Natural killer cell treated with Interleukin-12 subunit alpha and Interleukin-12 subunit beta and Interleukin-15 and Interleukin-18, amount 100 ng/mL, for 72 hours (primary cell): ENCODE results near the gene LRRC4C. TPM values are rescaled to one million over a fixed set of nuclear protein-coding genes. Genes with fewer than 3 reads are reported as not detected.
"Not testable (repeated sequence)": the region's sequence is repeated elsewhere in the genome, so short reads cannot be mapped to it uniquely, and the experiment has no call there.

Source experiments
- ATAC-seq, 2 donors: fragments of 150-1000 bp; cut with Tn5 transposase in 1 of 2; sonication (Bioruptor Pico), chemical (Tn5 transposase) in 1 of 2; 2 replicates each; pipeline ENCODE4 v1.10.0; 2021
- DNase-seq: peaks from one replicate; pipeline ENCODE4 v3.0.0; 2022; ENCODE audit warnings: low spot score
- H3K27ac Mint-ChIP-seq, 2 donors: 1 replicate in 1 of 2; 2 replicates in 1 of 2; pipeline ENCODE4 v1.8.0; 2022; ENCODE audit warnings: mixed read lengths in 2 of 2, mild to moderate bottlenecking in 1 of 2, moderate library complexity in 1 of 2
- H3K27me3 Mint-ChIP-seq, 2 donors: 1 replicate in 1 of 2; 2 replicates in 1 of 2; pipeline ENCODE4 v1.8.0; 2022; ENCODE audit warnings: mixed read lengths in 2 of 2
- H3K36me3 Mint-ChIP-seq: one replicate; pipeline ENCODE4 v1.8.0; 2022; ENCODE audit warnings: mixed read lengths
- H3K4me1 Mint-ChIP-seq, 2 donors: 1 replicate in 1 of 2; 2 replicates in 1 of 2; pipeline ENCODE4 v1.8.0; 2022; ENCODE audit warnings: low read depth in 2 of 2, mixed read lengths in 2 of 2, mild to moderate bottlenecking in 1 of 2
- H3K4me3 Mint-ChIP-seq: one replicate; pipeline ENCODE4 v1.8.0; 2022; ENCODE audit warnings: mixed read lengths
- H3K9me3 Mint-ChIP-seq: 2 replicates; pipeline ENCODE4 v1.8.0; 2022; ENCODE audit warnings: mixed read lengths
- total RNA-seq, 2 donors: library from RNA; stranded (reverse); gene quantifications; one replicate each; pipeline ENCODE4 v1.2.3, GENCODE V29; 2022

LRRC4C gene
- total RNA-seq, 2 donors from 2014 or later: not detected

- no peak overlapping the region for H3K4me3 Mint-ChIP-seq
- no peaks in the 10 kb centered on the region for H3K4me1 Mint-ChIP-seq
- H3K27ac Mint-ChIP-seq: no peak overlapping the region
- no peak for ATAC-seq
- no peak for DNase-seq
- H3K9me3 Mint-ChIP-seq: peaks cover 34% of the 10 kb centered on the region
- H3K27me3 Mint-ChIP-seq: no peaks in the 10 kb centered on the region
- peaks cover 8% of the 10 kb centered on the region for H3K36me3 Mint-ChIP-seq
Measured at GRCh38 chr11:41058138-41058537, 401.3 kb downstream of the LRRC4C start.

DNA sequence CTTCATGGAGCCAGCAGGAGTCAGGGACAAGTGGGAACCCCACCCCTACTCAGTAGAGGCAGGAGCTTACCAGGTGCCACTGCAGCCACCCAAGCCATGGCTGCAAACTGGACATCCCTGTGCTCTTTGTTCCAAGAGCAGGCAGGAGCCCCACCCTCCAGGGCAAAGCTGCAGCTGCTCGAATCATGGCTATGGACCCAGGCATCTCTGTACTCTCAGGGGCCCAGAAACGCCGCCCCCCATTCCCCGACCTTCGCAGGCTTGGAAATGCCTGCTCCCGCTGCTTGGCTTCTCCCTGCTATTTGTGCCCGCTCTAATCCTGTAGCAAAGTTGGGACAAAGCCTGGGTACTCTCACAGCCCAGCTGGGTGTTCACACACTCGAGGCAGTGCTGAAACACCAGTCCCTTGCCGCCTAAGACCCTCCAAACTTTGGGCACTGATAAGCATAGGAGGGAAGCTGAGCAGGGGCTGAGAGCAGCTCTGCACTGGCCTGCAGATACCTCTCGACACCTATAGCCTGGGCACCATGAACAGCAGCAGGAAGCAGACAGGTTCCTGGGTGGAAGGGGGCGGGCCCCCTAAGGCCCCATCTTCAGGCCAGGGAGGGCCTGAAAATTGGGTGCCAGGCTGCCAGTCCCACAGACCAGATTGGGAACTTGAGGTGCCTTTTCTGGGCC, 402.4 kb downstream of the LRRC4C start:
- no peak for ATAC-seq
- no peak overlapping the region for H3K27ac Mint-ChIP-seq
- no peaks in the 10 kb centered on the region for H3K27me3 Mint-ChIP-seq
- H3K4me1 Mint-ChIP-seq: no peaks in the 10 kb centered on the region
- H3K36me3 Mint-ChIP-seq: peaks cover 4% of the 10 kb centered on the region
- H3K9me3 Mint-ChIP-seq: peaks cover 33% of the 10 kb centered on the region
- no peak overlapping the region for H3K4me3 Mint-ChIP-seq
- DNase-seq: no peak

DNA sequence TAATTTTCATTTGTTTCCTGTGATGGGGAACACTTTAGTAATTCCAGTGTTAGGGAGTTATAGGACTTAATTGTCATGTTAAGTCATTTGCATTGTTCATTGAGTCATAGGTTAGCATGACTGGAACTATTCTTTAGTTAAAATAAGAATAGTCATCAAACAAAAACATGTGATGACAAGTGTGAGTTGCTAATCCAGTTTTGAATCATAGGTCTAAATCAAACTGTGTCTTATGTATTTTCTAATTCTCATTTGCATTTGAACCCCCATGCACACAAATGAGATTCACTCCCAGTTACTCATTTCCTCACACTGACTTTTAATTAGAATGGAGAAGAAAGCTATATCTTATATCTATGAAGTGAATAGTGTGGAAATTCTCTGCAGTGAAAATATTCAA, 405.6 kb downstream of the LRRC4C start:
- no peaks in the 10 kb centered on the region for H3K36me3 Mint-ChIP-seq
- no peak overlapping the region for H3K4me3 Mint-ChIP-seq
- no peaks in the 10 kb centered on the region for H3K4me1 Mint-ChIP-seq
- peaks cover 29% of the 10 kb centered on the region for H3K9me3 Mint-ChIP-seq
- ATAC-seq: no peak
- no peak for DNase-seq
- no peaks in the 10 kb centered on the region for H3K27me3 Mint-ChIP-seq
- H3K27ac Mint-ChIP-seq: no peak overlapping the region

DNA sequence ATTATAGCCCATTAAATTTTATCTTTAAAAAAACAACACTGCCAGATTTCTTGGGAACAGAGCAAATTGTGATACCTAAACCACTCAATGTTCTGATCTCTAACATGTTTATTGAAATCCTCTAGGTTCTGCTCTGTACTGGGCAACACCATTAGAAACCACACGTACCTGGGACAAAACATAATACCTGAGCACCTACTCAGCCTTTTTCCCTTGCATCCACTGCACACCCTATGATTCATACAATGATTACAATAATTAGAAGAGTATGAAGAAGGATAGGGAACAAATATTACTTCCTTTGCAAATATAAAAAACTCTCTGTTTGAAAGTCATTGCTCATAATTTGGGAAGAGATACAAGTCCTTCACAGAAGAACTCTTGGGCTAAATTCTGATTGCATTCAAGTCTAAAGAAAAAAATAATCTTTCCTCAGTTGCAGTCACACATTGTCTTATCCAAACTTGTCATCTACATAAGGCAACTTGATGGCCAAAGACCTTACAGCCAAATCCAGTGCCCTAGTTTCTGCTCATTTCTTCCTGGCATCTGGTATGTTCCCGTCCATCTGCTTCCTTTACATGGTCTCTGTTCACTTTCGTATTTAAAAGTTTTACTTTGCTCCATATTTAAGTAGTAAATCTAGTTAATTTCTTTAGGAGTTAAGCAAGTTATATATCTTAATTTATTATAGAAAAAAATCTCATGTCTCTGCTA, 407.4 kb downstream of the LRRC4C start:
- H3K4me1 Mint-ChIP-seq: no peaks in the 10 kb centered on the region
- H3K4me3 Mint-ChIP-seq: no peak overlapping the region
- peaks cover 33% of the 10 kb centered on the region for H3K9me3 Mint-ChIP-seq

GRCh38 chr11:41050791-41051190, 408.7 kb downstream of the LRRC4C start:
- H3K27ac Mint-ChIP-seq: no peak overlapping the region
- DNase-seq: no peak
- H3K36me3 Mint-ChIP-seq: no peaks in the 10 kb centered on the region
- H3K27me3 Mint-ChIP-seq: no peaks in the 10 kb centered on the region
- no peak for ATAC-seq
- H3K4me3 Mint-ChIP-seq: no peak overlapping the region
- no peaks in the 10 kb centered on the region for H3K4me1 Mint-ChIP-seq
- peaks cover 26% of the 10 kb centered on the region for H3K9me3 Mint-ChIP-seq

More for the DNA sequence above, 407.4 kb downstream of the LRRC4C start:
- H3K27ac Mint-ChIP-seq: no peak overlapping the region
- no peaks in the 10 kb centered on the region for H3K27me3 Mint-ChIP-seq
- DNase-seq: no peak
- no peak for ATAC-seq
- no peaks in the 10 kb centered on the region for H3K36me3 Mint-ChIP-seq

- no peak overlapping the region for H3K27ac Mint-ChIP-seq
- H3K4me1 Mint-ChIP-seq: no peaks in the 10 kb centered on the region
Measured at GRCh38 chr11:41047229-41047628, 412.2 kb downstream of the LRRC4C start.

DNA sequence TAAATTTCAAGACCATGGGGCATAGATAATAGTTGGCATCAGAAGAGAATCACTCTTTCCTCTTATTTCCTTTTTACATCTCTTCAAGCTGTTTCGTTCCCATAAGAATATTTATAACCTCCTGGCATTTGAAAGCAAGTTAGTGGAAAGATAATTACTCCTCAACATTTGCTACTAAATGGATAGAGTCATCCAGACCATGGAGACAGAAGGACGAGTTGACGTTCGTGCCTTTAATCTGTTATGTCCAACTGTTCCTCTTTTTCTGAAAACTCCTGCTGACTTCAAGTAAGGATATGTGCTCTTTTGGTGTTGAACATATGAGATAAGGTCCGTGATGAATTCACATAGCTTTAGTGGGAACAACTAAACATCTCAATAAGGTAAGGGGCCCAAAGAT, 414.2 kb downstream of the LRRC4C start:
- Mint-ChIP-seq H3K27me3 (no peaks in the 10 kb centered on the region), H3K36me3 (no peaks in the 10 kb centered on the region), H3K27ac (no peak overlapping the region), H3K4me3 (no peak overlapping the region), H3K4me1 (no peaks in the 10 kb centered on the region), H3K9me3 (peaks cover 26% of the 10 kb centered on the region)
- ATAC-seq (no peak), DNase-seq (no peak)

More at GRCh38 chr11:41047229-41047628, 412.2 kb downstream of the LRRC4C start:
- no peak for DNase-seq
- ATAC-seq: no peak
- no peaks in the 10 kb centered on the region for H3K36me3 Mint-ChIP-seq
- no peaks in the 10 kb centered on the region for H3K27me3 Mint-ChIP-seq
- no peak overlapping the region for H3K4me3 Mint-ChIP-seq
- peaks cover 20% of the 10 kb centered on the region for H3K9me3 Mint-ChIP-seq

DNA sequence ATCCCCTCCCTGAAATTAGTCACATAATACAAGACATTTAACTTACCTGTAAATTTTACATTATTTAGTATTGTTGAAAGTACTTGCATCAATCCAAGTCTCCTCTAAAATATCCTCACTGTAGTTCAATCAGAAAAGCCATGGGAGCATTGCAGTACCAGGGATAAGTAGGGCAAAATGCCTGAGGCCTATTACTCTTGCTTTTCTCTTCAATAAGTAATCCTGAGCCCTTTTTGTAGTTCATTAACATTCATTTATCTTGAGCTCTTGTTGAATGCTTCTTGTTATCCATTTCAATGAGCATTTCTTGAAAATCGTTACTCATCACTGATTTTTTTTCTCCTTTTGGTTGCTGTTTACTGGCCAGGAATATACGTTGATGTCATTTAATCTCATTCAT, 414.7 kb downstream of the LRRC4C start:
- H3K9me3 Mint-ChIP-seq: peaks cover 29% of the 10 kb centered on the region
- no peaks in the 10 kb centered on the region for H3K27me3 Mint-ChIP-seq
- no peak overlapping the region for H3K27ac Mint-ChIP-seq
- DNase-seq (no peak), ATAC-seq (no peak)
- no peaks in the 10 kb centered on the region for H3K36me3 Mint-ChIP-seq
- H3K4me3 Mint-ChIP-seq: no peak overlapping the region
- no peaks in the 10 kb centered on the region for H3K4me1 Mint-ChIP-seq

DNA sequence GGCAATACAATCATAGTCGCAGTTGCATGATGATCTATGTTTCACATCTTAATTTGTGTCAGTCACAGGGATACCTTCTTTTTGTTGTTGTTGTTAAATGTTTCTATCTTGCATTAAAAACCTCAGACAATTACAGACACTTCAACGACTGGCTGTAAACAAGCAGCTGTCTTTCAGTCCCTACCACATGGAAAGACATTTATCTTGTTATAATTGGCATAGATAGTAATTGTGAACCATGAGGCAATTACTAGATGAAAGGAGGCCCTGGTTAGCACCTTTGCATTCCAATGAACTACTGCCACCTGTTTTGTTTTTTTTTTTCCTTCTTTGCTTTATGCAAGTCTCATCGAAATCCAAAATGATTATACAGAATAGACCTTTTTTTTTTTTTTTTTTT, 416.8 kb downstream of the LRRC4C start:
- DNase-seq: no peak
- no peak for ATAC-seq
- Mint-ChIP-seq H3K4me1 (no peaks in the 10 kb centered on the region), H3K27ac (no peak overlapping the region), H3K4me3 (no peak overlapping the region), H3K27me3 (no peaks in the 10 kb centered on the region), H3K36me3 (no peaks in the 10 kb centered on the region), H3K9me3 (peaks cover 18% of the 10 kb centered on the region)

GRCh38 chr11:41040474-41040873, 419.0 kb downstream of the LRRC4C start:
- no peak overlapping the region for H3K4me3 Mint-ChIP-seq
- no peak overlapping the region for H3K27ac Mint-ChIP-seq
- no peaks in the 10 kb centered on the region for H3K36me3 Mint-ChIP-seq
- peaks cover 20% of the 10 kb centered on the region for H3K9me3 Mint-ChIP-seq
- DNase-seq (no peak), ATAC-seq (no peak)
- H3K27me3 Mint-ChIP-seq: no peaks in the 10 kb centered on the region
- H3K4me1 Mint-ChIP-seq: no peaks in the 10 kb centered on the region

DNA sequence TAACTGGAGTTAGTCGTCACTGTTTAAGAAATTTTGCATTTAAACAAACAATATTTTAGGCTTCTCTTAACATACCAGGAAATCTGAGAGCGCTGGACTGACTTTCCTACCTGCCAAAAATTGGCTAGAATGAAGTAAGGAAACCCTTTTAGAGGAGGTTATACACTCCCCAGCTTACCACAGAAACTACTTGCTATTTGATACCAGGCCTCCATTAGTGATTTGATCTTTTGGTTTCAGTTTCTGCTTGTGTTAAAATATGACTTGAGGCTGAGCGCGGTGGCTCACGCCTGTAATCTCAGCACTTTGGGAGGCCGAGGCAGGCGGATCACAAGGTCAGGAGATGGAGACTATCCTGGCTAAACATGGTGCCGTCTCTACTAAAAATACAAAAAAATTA, 419.9 kb downstream of the LRRC4C start:
- no peak for ATAC-seq

GRCh38 chr11:41031551-41032060, 427.8 kb downstream of the LRRC4C start:
- Mint-ChIP-seq H3K4me1 (no peaks in the 10 kb centered on the region), H3K4me3 (no peak overlapping the region), H3K9me3 (peaks cover 13% of the 10 kb centered on the region)

More for the DNA sequence above, 419.9 kb downstream of the LRRC4C start:
- H3K4me1 Mint-ChIP-seq: no peaks in the 10 kb centered on the region
- no peaks in the 10 kb centered on the region for H3K36me3 Mint-ChIP-seq
- no peak overlapping the region for H3K27ac Mint-ChIP-seq
- peaks cover 23% of the 10 kb centered on the region for H3K9me3 Mint-ChIP-seq
- no peak overlapping the region for H3K4me3 Mint-ChIP-seq
- no peaks in the 10 kb centered on the region for H3K27me3 Mint-ChIP-seq
- no peak for DNase-seq

DNA sequence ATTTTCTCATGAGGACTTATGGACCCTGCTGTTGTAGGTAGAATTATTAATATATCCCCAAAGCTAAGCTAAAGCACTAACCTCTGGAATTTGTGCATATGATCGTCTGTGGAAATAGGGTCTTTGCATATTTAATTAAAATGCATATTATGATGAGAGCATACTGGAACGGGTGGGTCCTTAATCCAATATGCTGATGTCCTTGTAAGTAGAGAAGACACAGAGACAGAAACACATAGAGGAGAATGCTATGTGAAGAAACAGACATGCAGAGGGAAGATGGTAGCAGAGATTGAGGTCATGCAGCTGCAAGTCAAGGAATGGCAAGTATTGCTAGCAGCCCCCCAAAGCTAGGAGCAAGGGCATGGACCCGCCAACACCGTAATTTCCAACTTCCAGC, 439.2 kb downstream of the LRRC4C start:
- H3K4me1 Mint-ChIP-seq: no peaks in the 10 kb centered on the region
- H3K9me3 Mint-ChIP-seq: peaks cover 7% of the 10 kb centered on the region
- DNase-seq: no peak

More at GRCh38 chr11:41031551-41032060, 427.8 kb downstream of the LRRC4C start:
- DNase-seq (no peak), ATAC-seq (no peak)
- Mint-ChIP-seq H3K27me3 (no peaks in the 10 kb centered on the region), H3K27ac (no peak overlapping the region), H3K36me3 (no peaks in the 10 kb centered on the region)

GRCh38 chr11:41019666-41020065, 439.8 kb downstream of the LRRC4C start:
- H3K36me3 Mint-ChIP-seq, H3K27me3 Mint-ChIP-seq, H3K27ac Mint-ChIP-seq, H3K4me1 Mint-ChIP-seq, H3K4me3 Mint-ChIP-seq, ATAC-seq, DNase-seq, H3K9me3 Mint-ChIP-seq: not testable (repeated sequence)

More for the DNA sequence above, 439.2 kb downstream of the LRRC4C start:
- Mint-ChIP-seq H3K27ac (no peak overlapping the region), H3K4me3 (no peak overlapping the region), H3K36me3 (no peaks in the 10 kb centered on the region), H3K27me3 (no peaks in the 10 kb centered on the region)
- ATAC-seq: no peak
